H1 (cell line): Measurements from ENCODE around the gene CCDC73. TPM values are rescaled to one million over a fixed set of nuclear protein-coding genes. Genes with fewer than 3 reads are reported as not detected.

Experiments
- CTCF ChIA-PET: fragments of 300-600 bp; sonication (Branson Sonifier 250); formaldehyde crosslinking; loops from one replicate; lab custom pipeline; 2021; ENCODE audit not compliant: partially characterized antibody; lab: Charles Lee
- POLR2A ChIA-PET: fragments of 300-600 bp; sonication (Branson Sonifier 250); formaldehyde crosslinking; loops from one replicate; lab custom pipeline; 2021; ENCODE audit warnings: inconsistent platforms; ENCODE audit not compliant: partially characterized antibody; lab: Charles Lee
- DNase-seq, 2 experiments: peaks; one replicate each; pipeline versions ENCODE4 v3.0.0 to v3.0.0-alpha.2; 2010 to 2022; ENCODE audit warnings: low spot score in 2 of 2, low read depth in 1 of 2, mixed read lengths in 1 of 2
- FAIRE-seq: peaks from 2 replicates; lab custom pipeline; 2011; peaks lifted over from hg19 to GRCh38; lab: Jason Lieb, UNC
- H2AFZ ChIP-seq: 2 replicates; pipeline ENCODE4 v1.8.1; 2012; ENCODE audit warnings: low read length, inconsistent platforms
- H2AK5ac ChIP-seq: 2 replicates; pipeline ENCODE4 v1.6.1; 2013; ENCODE audit warnings: low read depth, low read length
- H2BK120ac ChIP-seq: replicated peaks from 2 replicates; pipeline ENCODE3; 2013; ENCODE audit warnings: low read depth, low read length, inconsistent platforms
- H2BK12ac ChIP-seq: 2 replicates; pipeline ENCODE4 v1.6.1; 2013; ENCODE audit warnings: low read depth, low read length
- H2BK15ac ChIP-seq: 2 replicates; pipeline ENCODE4 v1.6.1; 2013; ENCODE audit warnings: low read length
- H2BK20ac ChIP-seq: 2 replicates; pipeline ENCODE4 v1.6.1; 2013; ENCODE audit warnings: low read length
- H2BK5ac ChIP-seq: 2 replicates; pipeline ENCODE4 v1.6.1; 2013; ENCODE audit warnings: low read depth, low read length
- H3K14ac ChIP-seq: 2 replicates; pipeline ENCODE4 v1.6.1; 2013; ENCODE audit warnings: inconsistent platforms; ENCODE audit not compliant: insufficient read length
- H3K18ac ChIP-seq: 2 replicates; pipeline ENCODE4 v1.6.1; 2013; ENCODE audit warnings: low read length; ENCODE audit errors: extremely low read depth
- H3K23ac ChIP-seq: 2 replicates; pipeline ENCODE4 v1.6.1; 2013; ENCODE audit warnings: inconsistent platforms; ENCODE audit not compliant: insufficient read length
- H3K23me2 ChIP-seq: 2 replicates; pipeline ENCODE4 v1.6.1; 2013; ENCODE audit warnings: low read depth, low read length
- H3K27ac ChIP-seq: 2 replicates; pipeline ENCODE4 v1.6.1; 2011; ENCODE audit warnings: low read depth, low read length, inconsistent platforms
- H3K27me3 ChIP-seq, 4 experiments: replicated peaks in 1 of 4; 1 replicate in 1 of 4; 2 replicates in 3 of 4; pipeline versions ENCODE4 v1.6.1 to v1.8.1; 2011 to 2013; ENCODE audit warnings: low read length in 3 of 4, mild to moderate bottlenecking in 3 of 4, inconsistent platforms in 2 of 4, mixed read lengths in 2 of 4, moderate library complexity in 1 of 4; ENCODE audit not compliant: control insufficient read depth in 3 of 4, insufficient read depth in 3 of 4; ENCODE audit errors: extremely low read depth in 1 of 4
- H3K36me3 ChIP-seq, 4 experiments: 2 replicates each; pipeline versions ENCODE4 v1.6.1 to v1.8.1; 2011 to 2013; ENCODE audit warnings: mild to moderate bottlenecking in 4 of 4, low read length in 3 of 4, moderate library complexity in 2 of 4, control low read depth in 1 of 4, inconsistent platforms in 1 of 4; ENCODE audit not compliant: insufficient read depth in 4 of 4, control insufficient read depth in 2 of 4
- H3K4ac ChIP-seq: replicated peaks from 2 replicates; pipeline ENCODE3; 2013; ENCODE audit warnings: low read length, low read depth, mixed read lengths, inconsistent platforms; ENCODE audit not compliant: insufficient read length
- H3K4me1 ChIP-seq, 4 experiments: replicated peaks in 1 of 4; 1 replicate in 1 of 4; 2 replicates in 3 of 4; pipeline versions ENCODE4 v1.6.1 to v1.8.1; 2011 to 2013; ENCODE audit warnings: low read length in 3 of 4, inconsistent platforms in 2 of 4, mixed read lengths in 1 of 4; ENCODE audit not compliant: insufficient read depth in 4 of 4, control insufficient read depth in 3 of 4
- H3K4me2 ChIP-seq, 2 experiments: 2 replicates each; pipeline versions ENCODE4 v1.6.1 to v1.8.1; 2011 to 2013; ENCODE audit warnings: low read depth in 2 of 2, low read length in 2 of 2, control low read depth in 1 of 2, inconsistent platforms in 1 of 2, mild to moderate bottlenecking in 1 of 2; ENCODE audit not compliant: insufficient read depth in 1 of 2
- H3K4me3 ChIP-seq, 4 experiments: fragments of 200-600, 300-600 bp in 1 of 4; sonication (generic), shearing (Covaris generic), sonication (Bioruptor Twin) in 1 of 4; 2 replicates each; pipeline versions ENCODE4 v1.5.1 to v1.8.1; 2011 to 2016; ENCODE audit warnings: low read length in 4 of 4, low read depth in 3 of 4, control low read depth in 2 of 4, inconsistent platforms in 2 of 4, mild to moderate bottlenecking in 2 of 4, mixed read lengths in 1 of 4, moderate library complexity in 1 of 4; ENCODE audit not compliant: insufficient read depth in 2 of 4; ENCODE audit errors: extremely low read depth in 1 of 4
- H3K56ac ChIP-seq: replicated peaks from 2 replicates; pipeline ENCODE3; 2013; ENCODE audit warnings: low read depth, mild to moderate bottlenecking, mixed read lengths, low read length, inconsistent platforms; ENCODE audit not compliant: insufficient read length
- H3K79me1 ChIP-seq: 2 replicates; pipeline ENCODE4 v1.6.1; 2013; ENCODE audit warnings: low read depth, low read length, control low read depth
- H3K79me2 ChIP-seq, 2 experiments: 2 replicates each; pipeline versions ENCODE4 v1.6.1 to v1.8.1; 2012 to 2013; ENCODE audit warnings: low read length in 2 of 2, mild to moderate bottlenecking in 2 of 2, inconsistent platforms in 1 of 2; ENCODE audit not compliant: insufficient read depth in 2 of 2, control insufficient read depth in 1 of 2
- H3K9ac ChIP-seq, 4 experiments: replicated peaks in 1 of 4; 1 replicate in 1 of 4; 2 replicates in 3 of 4; pipeline versions ENCODE4 v1.6.1 to v1.8.1; 2011 to 2013; ENCODE audit warnings: low read depth in 3 of 4, low read length in 3 of 4, control low read depth in 2 of 4, mild to moderate bottlenecking in 2 of 4, moderate library complexity in 2 of 4, inconsistent platforms in 1 of 4; ENCODE audit errors: extremely low read depth in 1 of 4
- H3K9me3 ChIP-seq, 2 experiments: 2 replicates each; pipeline versions ENCODE4 v1.6.1 to v1.8.1; 2012 to 2013; ENCODE audit warnings: mild to moderate bottlenecking in 2 of 2, moderate library complexity in 2 of 2, control low read depth in 1 of 2, inconsistent platforms in 1 of 2, low read depth in 1 of 2, low read length in 1 of 2, mixed read lengths in 1 of 2; ENCODE audit not compliant: insufficient read depth in 2 of 2
- H4K20me1 ChIP-seq, 2 experiments: replicated peaks in 1 of 2; 2 replicates each; pipeline versions ENCODE3 to v1.8.1; 2011 to 2013; ENCODE audit warnings: inconsistent platforms in 2 of 2, low read length in 2 of 2, mild to moderate bottlenecking in 1 of 2; ENCODE audit not compliant: insufficient read depth in 2 of 2, control insufficient read depth in 1 of 2
- H4K5ac ChIP-seq: 2 replicates; pipeline ENCODE4 v1.6.1; 2013; ENCODE audit warnings: low read length, low read depth, mixed read lengths, inconsistent platforms; ENCODE audit not compliant: insufficient read length
- H4K8ac ChIP-seq: 2 replicates; pipeline ENCODE4 v1.8.0; 2013; ENCODE audit warnings: mild to moderate bottlenecking, moderate library complexity, low read length, inconsistent platforms; ENCODE audit not compliant: insufficient read depth; ENCODE audit errors: extremely low read depth
- H4K91ac ChIP-seq: replicated peaks from 2 replicates; pipeline ENCODE3; 2013; ENCODE audit warnings: low read length, mixed read lengths, inconsistent platforms; ENCODE audit not compliant: insufficient read length
- BACH1 ChIP-seq: IDR thresholded peaks from 2 replicates; pipeline ENCODE4 v1.6.1; 2012; ENCODE audit warnings: low read length, improper control_type of control experiment
- PHF8 ChIP-seq: fragments of 200-600 bp; sonication (generic); conservative IDR thresholded peaks from 2 replicates; pipeline ENCODE4 v1.7.1; 2012; ENCODE audit warnings: low read depth, mild to moderate bottlenecking, inconsistent platforms, low read length, moderate library complexity
- POLR2A ChIP-seq, 2 experiments: IDR thresholded peaks; 1 replicate in 1 of 2; 2 replicates in 1 of 2; pipeline ENCODE4 v1.6.1; 2011; ENCODE audit warnings: low read depth in 2 of 2, low read length in 2 of 2, mild to moderate bottlenecking in 2 of 2; ENCODE audit errors: control extremely low read depth in 1 of 2
- RNF2 ChIP-seq: fragments of 200-900, 300-1000 bp; sonication (generic); IDR thresholded peaks from 2 replicates; pipeline ENCODE4 v1.7.1; 2016; ENCODE audit warnings: borderline replicate concordance, low read depth, mild to moderate bottlenecking, antibody characterized with exemption, low read length; ENCODE audit not compliant: poor library complexity, severe bottlenecking; ENCODE audit errors: missing control alignments
- SIRT6 ChIP-seq: IDR thresholded peaks from one replicate; pipeline ENCODE4 v1.7.1; 2012; ENCODE audit warnings: low read length, inconsistent platforms
- SUZ12 ChIP-seq: fragments of 200-600 bp; sonication (generic); IDR thresholded peaks from 2 replicates; pipeline ENCODE4 v1.6.1; 2012; ENCODE audit warnings: mild to moderate bottlenecking, inconsistent platforms, low read length, moderate library complexity, mixed read lengths
- TBP ChIP-seq: IDR thresholded peaks from 2 replicates; pipeline ENCODE4 v1.6.1; 2011; ENCODE audit warnings: low read depth, low read length, improper control_type of control experiment
- ZNF274 ChIP-seq: IDR thresholded peaks from 2 replicates; pipeline ENCODE4 v1.7.0; 2012; ENCODE audit warnings: low read length, borderline replicate concordance; ENCODE audit errors: extremely low read depth
- WGBS, 2 experiments: shearing (Covaris generic) in 1 of 2; methylation state at CpG; one replicate each; pipeline versions ENCODE4 v1.1.6 to v1.1.7; 2013 to 2015; ENCODE audit warnings: low lambda C conversion rate in 2 of 2, mixed read lengths in 2 of 2, inconsistent platforms in 1 of 2, low coverage in 1 of 2, missing lambda C conversion rate in 1 of 2; ENCODE audit not compliant: insufficient replicate concordance in 2 of 2, insufficient coverage in 1 of 2, insufficient read length in 1 of 2; ENCODE audit errors: extremely low coverage in 1 of 2, missing lambda C conversion rate in 1 of 2; 5-methylcytosine and 5-hydroxymethylcytosine counted together
- polyA plus RNA-seq, 7 experiments: library from polyadenylated mRNA; depleted of rRNA in 3 of 7; stranded (reverse) in 5 of 7; unstranded in 2 of 7; fragments of >200 nt in 5 of 7; fragments of 200-250 nt in 2 of 7; gene quantifications; 1 replicate in 5 of 7; 2 replicates in 1 of 7; 4 replicates in 1 of 7; pipeline versions ENCODE4 v1.2.1 to v1.2.3, GENCODE V29; 2011 to 2013; ENCODE audit warnings: missing spikeins in 2 of 7, mixed read lengths in 2 of 7
- total RNA-seq: library from RNA; stranded (reverse); fragmentation: NEBNext Ultra II Directional; extraction: Animal tissue kit (Norgen Biotek cat#: 25700); gene quantifications from 2 replicates; pipeline ENCODE4 v1.2.1, GENCODE V29; 2021
- TF ChIP-seq, protein P1 (sequence below): IDR thresholded peaks from 2 replicates; pipeline ENCODE4 v1.6.1; 2011; ENCODE audit warnings: low read depth, mild to moderate bottlenecking, low read length; ENCODE audit not compliant: insufficient read depth

Gene CCDC73
- total and polyA plus RNA-seq, 2 of the 8 experiments (the other 6 are each of a cell fraction or from before 2014, with no cell fraction given) = not detected

DNA sequence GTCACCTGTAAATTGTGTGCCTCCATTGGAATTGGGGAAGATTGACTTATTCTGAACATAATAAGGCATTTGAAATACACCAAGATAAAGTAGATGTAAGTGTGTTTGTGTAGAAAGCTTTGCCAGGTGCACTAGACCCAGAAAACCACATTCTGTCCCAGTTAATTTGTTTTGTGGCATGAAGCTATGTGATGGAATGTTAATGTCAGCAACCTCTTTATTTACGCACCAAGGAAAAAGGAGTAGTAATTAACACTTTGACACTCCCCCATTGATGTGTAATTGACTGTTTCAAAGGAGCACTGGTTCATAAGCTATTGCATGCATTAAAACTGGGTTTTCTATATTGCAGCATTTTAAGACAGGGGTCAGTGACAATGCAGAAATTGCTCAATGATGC, 196.5 kb downstream of the CCDC73 start:
- no peak overlapping the region for H3K18ac ChIP-seq
- no peaks in the 10 kb centered on the region for H3K27me3 ChIP-seq
- CTCF ChIA-PET = interaction anchor here (1.3 kb wide), 1 partner anchor 11 kb away, joined by 3 read pairs; no protein-coding TSS in a partner anchor

More for the DNA sequence above, 196.5 kb downstream of the CCDC73 start:
- no peak overlapping the region for H3K27ac ChIP-seq
- WGBS, 2 experiments = 65% methylated on average over 1 of the region's 1 CpG; no CpG with 5 or more reads in 1 of the 2 experiments
- H4K20me1 ChIP-seq = peaks cover 0 to 2% of the 10 kb centered on the region in 2 experiments
- H2BK120ac ChIP-seq = no peak overlapping the region
- H3K4me1 ChIP-seq = 0 out of 7 replicates have a peak, but pooled peaks cover 0 to 3% (median 0%) of the 10 kb centered on the region in 4 experiments
- no peak overlapping the region for H3K56ac ChIP-seq
- H4K8ac ChIP-seq = no peak overlapping the region
- no peak for DNase-seq
- no peak overlapping the region for H2BK12ac ChIP-seq
- no peak overlapping the region for H4K91ac ChIP-seq
- POLR2A ChIA-PET = interaction anchor here (0.5 to 1.5 kb wide), 4 partner anchors 10 to 167 kb away, joined by 3 to 5 read pairs (median 4); partner anchors contain the start of gene EIF3M
- H2AK5ac ChIP-seq = no peak overlapping the region
- H3K79me1 ChIP-seq = no peaks in the 10 kb centered on the region
- FAIRE-seq = no peak
- no peak overlapping the region for H3K14ac ChIP-seq
- no peak overlapping the region for H3K4me3 ChIP-seq
- H3K23ac ChIP-seq = no peak overlapping the region
- H4K5ac ChIP-seq = no peak overlapping the region
- no peak overlapping the region for H2AFZ ChIP-seq
- H3K9me3 ChIP-seq = no peaks in the 10 kb centered on the region
- H3K4ac ChIP-seq = no peak overlapping the region
- H3K79me2 ChIP-seq = peaks cover 0 to 6% of the 10 kb centered on the region in 2 experiments; a peak in 1 of 4 replicates
- H3K4me2 ChIP-seq = no peak overlapping the region
- no peaks in the 10 kb centered on the region for H3K23me2 ChIP-seq
- no peak overlapping the region for H2BK15ac ChIP-seq
- no peak overlapping the region for H2BK5ac ChIP-seq
- H2BK20ac ChIP-seq = no peak overlapping the region
- no peak for TF ChIP-seq BACH1
- TF ChIP-seq, protein P1, sequence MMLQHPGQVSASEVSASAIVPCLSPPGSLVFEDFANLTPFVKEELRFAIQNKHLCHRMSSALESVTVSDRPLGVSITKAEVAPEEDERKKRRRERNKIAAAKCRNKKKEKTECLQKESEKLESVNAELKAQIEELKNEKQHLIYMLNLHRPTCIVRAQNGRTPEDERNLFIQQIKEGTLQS = no peak
- no peak for TF ChIP-seq ZNF274
- no peak for TF ChIP-seq RNF2
- TF ChIP-seq SUZ12 = no peak
- TF ChIP-seq SIRT6 = no peak
- no peak for TF ChIP-seq POLR2A (IDR thresholded peaks at IDR 0.05; ENCODE audit: control extremely low read depth in 1 of 2, low read depth in 2 of 2, low read length in 2 of 2)
- no peak for TF ChIP-seq TBP
- TF ChIP-seq PHF8 = no peak
- no peak overlapping the region; a peak in 1 of 7 replicates for H3K9ac ChIP-seq
- peaks cover 6 to 96% (median 54%) of the 10 kb centered on the region in 4 experiments for H3K36me3 ChIP-seq
